HepG2 (cell line): ENCODE results near the gene RPUSD4. TPM values are rescaled to one million over a fixed set of nuclear protein-coding genes. Genes with fewer than 3 reads are reported as not detected.

Source experiments
- ATAC-seq: fragments of 200-7000 bp; cut with Tn5 transposase; 3 replicates; pipeline ENCODE4 v1.9.1; 2020; ENCODE audit warnings: mild to moderate bottlenecking, moderate library complexity
- BruUV-seq: library from RNA; stranded (reverse); fragments of 400-500 nt; replicated peaks from 2 replicates; lab custom pipeline; 2021; lab: Mats Ljungman, UMichigan
- CTCF ChIA-PET: fragments of 300-600 bp; formaldehyde crosslinking; extraction: SDS; loops from one replicate; lab custom pipeline; 2021; ENCODE audit warnings: low total read pairs, inconsistent platforms, low intra/inter-chr PET ratio; lab: Yijun Ruan, JAX
- POLR2A ChIA-PET: fragments of 350-600 bp; sonication (Branson Sonifier 250); formaldehyde crosslinking; loops from one replicate; lab custom pipeline; 2020; ENCODE audit warnings: antibody characterized with exemption, inconsistent platforms; lab: Yijun Ruan, JAX
- DNase-seq: peaks from one replicate; pipeline ENCODE4 v3.0.0-alpha.2; 2015; ENCODE audit warnings: low spot score
- FAIRE-seq: peaks from 3 replicates; lab custom pipeline; 2011; peaks lifted over from hg19 to GRCh38; lab: Jason Lieb, UNC
- H2AFZ ChIP-seq: one replicate; pipeline ENCODE4 v1.6.1; 2011; ENCODE audit warnings: low read length, inconsistent platforms
- H3K27ac ChIP-seq: fragments of 300-600 bp; 3 replicates; pipeline ENCODE4 v1.8.0; 2011; ENCODE audit warnings: mixed run types, mild to moderate bottlenecking, mixed read lengths, low read length, inconsistent platforms; ENCODE audit not compliant: insufficient read depth; ENCODE audit errors: extremely low read length
- H3K27me3 ChIP-seq, 2 experiments: fragments of 200-600 bp in 1 of 2; 2 replicates in 1 of 2; 3 replicates in 1 of 2; pipeline versions ENCODE4 v1.6.0 to v1.8.0; 2011; ENCODE audit warnings: low read length in 2 of 2, mild to moderate bottlenecking in 2 of 2, moderate library complexity in 2 of 2, inconsistent platforms in 1 of 2; ENCODE audit not compliant: insufficient read depth in 2 of 2, control insufficient read depth in 1 of 2
- H3K36me3 ChIP-seq, 2 experiments: fragments of 200-600 bp in 1 of 2; replicated peaks in 1 of 2; 2 replicates in 1 of 2; 3 replicates in 1 of 2; pipeline versions ENCODE4 v1.5.1 to v1.8.0; 2011; ENCODE audit warnings: low read length in 2 of 2, inconsistent platforms in 1 of 2; ENCODE audit not compliant: insufficient read depth in 2 of 2, control insufficient read depth in 1 of 2
- H3K4me1 ChIP-seq: 2 replicates; pipeline ENCODE4 v1.5.1; 2012; ENCODE audit warnings: low read length, inconsistent platforms; ENCODE audit not compliant: insufficient read depth
- H3K4me2 ChIP-seq: 2 replicates; pipeline ENCODE4 v1.6.0; 2011; ENCODE audit warnings: low read depth, low read length, inconsistent platforms
- H3K4me3 ChIP-seq, 3 experiments: fragments of 200-600 bp in 1 of 3; sonication (generic), shearing (Covaris generic) in 1 of 3; replicated peaks in 1 of 3; 2 replicates each; pipeline ENCODE4 v1.5.1; 2011 to 2016; ENCODE audit warnings: low read length in 3 of 3, inconsistent platforms in 2 of 3, low read depth in 2 of 3, mild to moderate bottlenecking in 2 of 3, control low read depth in 1 of 3, mixed read lengths in 1 of 3; ENCODE audit not compliant: insufficient read depth in 1 of 3
- H3K79me2 ChIP-seq: one replicate; pipeline ENCODE4 v1.6.1; 2011; ENCODE audit warnings: low read length, inconsistent platforms; ENCODE audit not compliant: insufficient read depth
- H3K9ac ChIP-seq: 2 replicates; pipeline ENCODE4 v1.6.0; 2011; ENCODE audit warnings: mild to moderate bottlenecking, low read depth, low read length, inconsistent platforms; ENCODE audit not compliant: insufficient read depth
- H3K9me3 ChIP-seq: 2 replicates; pipeline ENCODE4 v1.5.1; 2012; ENCODE audit warnings: mild to moderate bottlenecking, low read length
- H4K20me1 ChIP-seq: 2 replicates; pipeline ENCODE4 v1.6.0; 2011; ENCODE audit warnings: inconsistent platforms, mild to moderate bottlenecking, low read length, moderate library complexity; ENCODE audit not compliant: insufficient read depth
- ARNT2 ChIP-seq: sonication (generic); formaldehyde crosslinking; IDR thresholded peaks from 2 replicates; pipeline ENCODE4 v1.8.0; 2022; ENCODE audit warnings: mild to moderate bottlenecking, low read depth, missing genetic modification reagents, moderate library complexity
- CHD2 ChIP-seq: IDR thresholded peaks from 2 replicates; pipeline ENCODE4 v1.6.1; 2011; ENCODE audit warnings: low read depth, low read length, improper control_type of control experiment
- ELF3 ChIP-seq: IDR thresholded peaks from 2 replicates; pipeline ENCODE4 v1.6.1; 2016; ENCODE audit warnings: missing genetic modification reagents, missing compliant biosample characterization
- GMEB1 ChIP-seq: sonication (generic); formaldehyde crosslinking; IDR thresholded peaks from 2 replicates; pipeline ENCODE4 v1.5.1; 2020; ENCODE audit warnings: missing genetic modification reagents, mild to moderate bottlenecking, borderline replicate concordance
- HNF4A ChIP-seq: sonication (generic); formaldehyde crosslinking; IDR thresholded peaks from 2 replicates; pipeline ENCODE4 v1.4.0; 2020; ENCODE audit warnings: missing genetic modification reagents
- ISL2 ChIP-seq: sonication (generic); formaldehyde crosslinking; IDR thresholded peaks from 2 replicates; pipeline ENCODE4 v1.5.0; 2020; ENCODE audit warnings: missing genetic modification reagents
- PHF21A ChIP-seq: sonication (generic); formaldehyde crosslinking; IDR thresholded peaks from 2 replicates; pipeline ENCODE4 v1.5.0; 2020; ENCODE audit warnings: mild to moderate bottlenecking, missing genetic modification reagents
- REXO4 ChIP-seq: sonication (generic); formaldehyde crosslinking; IDR thresholded peaks from 2 replicates; pipeline ENCODE4 v1.8.0; 2022; ENCODE audit warnings: missing genetic modification reagents, mild to moderate bottlenecking, borderline replicate concordance
- ZNF572 ChIP-seq: sonication (generic); formaldehyde crosslinking; IDR thresholded peaks from 2 replicates; pipeline ENCODE4 v1.5.1; 2020; ENCODE audit warnings: mild to moderate bottlenecking, missing genetic modification reagents
- ZSCAN25 ChIP-seq: sonication (generic); formaldehyde crosslinking; IDR thresholded peaks from 2 replicates; pipeline ENCODE4 v1.8.0; 2022; ENCODE audit warnings: mild to moderate bottlenecking, missing genetic modification reagents
- WGBS: methylation state at CpG from one replicate; pipeline ENCODE4 v1.1.6; 2017; ENCODE audit warnings: low lambda C conversion rate; 5-methylcytosine and 5-hydroxymethylcytosine counted together
- in situ Hi-C: cut with HindIII; loops from 2 replicates; pipeline ENCODE4 v1.10.0; 2017; ENCODE audit warnings: low pct_unique_long_range_greater_than_20kb; ENCODE audit not compliant: extremely low pct_ligation_motif_present
- intact Hi-C: fragments of 100-400 bp; cut with micrococcal nuclease; formaldehyde crosslinking; loops from one replicate; pipeline ENCODE4 v1.10.0; 2022; ENCODE audit not compliant: unreplicated experiment
- polyA plus RNA-seq, 8 experiments: library from polyadenylated mRNA; depleted of rRNA in 3 of 8; stranded (reverse) in 7 of 8; unstranded in 1 of 8; fragments of >200 nt; fragmentation: Illumina TruSeq in 4 of 8; extraction: Trizol in 4 of 8; gene quantifications; 2 replicates each; pipeline versions ENCODE4 v1.2.1 to v1.2.3, GENCODE V29; 2011 to 2016; ENCODE audit warnings: low read depth in 4 of 8, missing spikeins in 1 of 8, mixed read lengths in 1 of 8; ENCODE audit not compliant: insufficient read depth in 1 of 8
- total RNA-seq, 5 experiments: library from RNA; depleted of rRNA; stranded (reverse); fragments of >200 nt; fragmentation: Illumina TruSeq; extraction: Trizol; gene quantifications; 2 replicates each; pipeline ENCODE4 v1.2.3, GENCODE V29; 2016; ENCODE audit warnings: low read depth in 1 of 5
- TF ChIP-seq, protein P1 (sequence below): IDR thresholded peaks from 2 replicates; pipeline ENCODE4 v1.6.1; 2016; ENCODE audit warnings: mild to moderate bottlenecking
- TF ChIP-seq, protein P2 (sequence below): sonication (generic); formaldehyde crosslinking; IDR thresholded peaks from 2 replicates; pipeline ENCODE4 v1.4.0; 2020; ENCODE audit warnings: missing genetic modification reagents

The RPUSD4 gene
- total and polyA plus RNA-seq, 2 of the 13 experiments (the other 11 are each of a cell fraction or from before 2014, with no cell fraction given): 45.0 to 52.9 TPM

DNA sequence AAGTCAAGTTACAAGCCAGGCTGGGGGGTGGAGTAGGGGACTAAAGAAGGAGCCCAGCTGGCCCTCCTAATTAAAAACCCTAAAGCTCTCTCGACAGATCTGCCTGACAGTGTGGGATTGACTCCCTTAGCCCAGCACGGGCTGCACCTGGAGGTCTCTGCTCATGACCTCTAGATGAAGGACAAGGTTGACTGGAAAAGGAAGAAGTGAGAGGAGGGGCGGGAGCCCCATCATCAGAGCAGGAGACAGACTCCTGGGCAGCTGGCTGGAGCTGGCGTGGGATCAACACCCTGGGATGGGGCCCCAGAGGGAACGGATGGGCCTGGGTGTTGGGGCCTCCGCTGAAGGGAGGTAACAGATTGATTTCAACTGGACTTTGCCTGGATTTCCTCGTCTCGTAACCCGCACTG lies 46.1 kb downstream of the RPUSD4 start:
- Histone ChIP-seq H3K27ac (peak overlapping the region; percentile 42), H3K4me1 (peaks cover 74% of the 10 kb centered on the region), H3K9me3 (no peaks in the 10 kb centered on the region), H3K79me2 (no peaks in the 10 kb centered on the region), H3K27me3 (peaks cover 0 to 1% of the 10 kb centered on the region in 2 experiments; a peak in 1 of 5 replicates), H2AFZ (no peak overlapping the region), H4K20me1 (no peaks in the 10 kb centered on the region), H3K9ac (0 out of 2 replicates have a peak overlapping the region, but pooled peaks have one; percentile 27), H3K36me3 (no peaks in the 10 kb centered on the region), H3K4me3 (peak overlapping the region in 1 of 3 experiments; percentile 39; a peak in 2 of 6 replicates), H3K4me2 (peak overlapping the region; percentile 58)
- no peak for FAIRE-seq
- in situ Hi-C loops: no loop called here
- WGBS: 21% methylated on average over 6 of the region's 9 CpGs
- ChIA-PET CTCF (no interaction called here), POLR2A (interaction anchor here (0.6 to 1.4 kb wide), 2 partner anchors 18 to 22 kb away, joined by 3 to 6 read pairs; no protein-coding TSS in a partner anchor)
- intact Hi-C loops: no loop called here
- peak; percentile 43 for DNase-seq
- peak; percentile 72 for ATAC-seq
- BruUV-seq: no TSS peak
- TF ChIP-seq, protein P1, sequence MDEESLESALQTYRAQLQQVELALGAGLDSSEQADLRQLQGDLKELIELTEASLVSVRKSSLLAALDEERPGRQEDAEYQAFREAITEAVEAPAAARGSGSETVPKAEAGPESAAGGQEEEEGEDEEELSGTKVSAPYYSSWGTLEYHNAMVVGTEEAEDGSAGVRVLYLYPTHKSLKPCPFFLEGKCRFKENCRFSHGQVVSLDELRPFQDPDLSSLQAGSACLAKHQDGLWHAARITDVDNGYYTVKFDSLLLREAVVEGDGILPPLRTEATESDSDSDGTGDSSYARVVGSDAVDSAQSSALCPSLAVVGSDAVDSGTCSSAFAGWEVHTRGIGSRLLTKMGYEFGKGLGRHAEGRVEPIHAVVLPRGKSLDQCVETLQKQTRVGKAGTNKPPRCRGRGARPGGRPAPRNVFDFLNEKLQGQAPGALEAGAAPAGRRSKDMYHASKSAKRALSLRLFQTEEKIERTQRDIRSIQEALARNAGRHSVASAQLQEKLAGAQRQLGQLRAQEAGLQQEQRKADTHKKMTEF (CRISPR knock-in tag): peak; percentile 25; the same call in 1 of the 2 replicates
- peak; percentile 11; the same call in 1 of the 2 replicates for TF ChIP-seq ZSCAN25 (CRISPR knock-in tag)
- TF ChIP-seq PHF21A: peak; percentile 81
- no peak for TF ChIP-seq ZNF572
- peak; percentile 47; the same call in 1 of the 2 replicates for TF ChIP-seq ELF3
- TF ChIP-seq ISL2 (CRISPR knock-in tag): no peak
- TF ChIP-seq REXO4: no peak
- no peak for TF ChIP-seq GMEB1 (CRISPR knock-in tag)
- peak; percentile 75 for TF ChIP-seq HNF4A (CRISPR knock-in tag)
- no peak for TF ChIP-seq CHD2
- TF ChIP-seq ARNT2 (CRISPR knock-in tag): no peak
- TF ChIP-seq, protein P2, sequence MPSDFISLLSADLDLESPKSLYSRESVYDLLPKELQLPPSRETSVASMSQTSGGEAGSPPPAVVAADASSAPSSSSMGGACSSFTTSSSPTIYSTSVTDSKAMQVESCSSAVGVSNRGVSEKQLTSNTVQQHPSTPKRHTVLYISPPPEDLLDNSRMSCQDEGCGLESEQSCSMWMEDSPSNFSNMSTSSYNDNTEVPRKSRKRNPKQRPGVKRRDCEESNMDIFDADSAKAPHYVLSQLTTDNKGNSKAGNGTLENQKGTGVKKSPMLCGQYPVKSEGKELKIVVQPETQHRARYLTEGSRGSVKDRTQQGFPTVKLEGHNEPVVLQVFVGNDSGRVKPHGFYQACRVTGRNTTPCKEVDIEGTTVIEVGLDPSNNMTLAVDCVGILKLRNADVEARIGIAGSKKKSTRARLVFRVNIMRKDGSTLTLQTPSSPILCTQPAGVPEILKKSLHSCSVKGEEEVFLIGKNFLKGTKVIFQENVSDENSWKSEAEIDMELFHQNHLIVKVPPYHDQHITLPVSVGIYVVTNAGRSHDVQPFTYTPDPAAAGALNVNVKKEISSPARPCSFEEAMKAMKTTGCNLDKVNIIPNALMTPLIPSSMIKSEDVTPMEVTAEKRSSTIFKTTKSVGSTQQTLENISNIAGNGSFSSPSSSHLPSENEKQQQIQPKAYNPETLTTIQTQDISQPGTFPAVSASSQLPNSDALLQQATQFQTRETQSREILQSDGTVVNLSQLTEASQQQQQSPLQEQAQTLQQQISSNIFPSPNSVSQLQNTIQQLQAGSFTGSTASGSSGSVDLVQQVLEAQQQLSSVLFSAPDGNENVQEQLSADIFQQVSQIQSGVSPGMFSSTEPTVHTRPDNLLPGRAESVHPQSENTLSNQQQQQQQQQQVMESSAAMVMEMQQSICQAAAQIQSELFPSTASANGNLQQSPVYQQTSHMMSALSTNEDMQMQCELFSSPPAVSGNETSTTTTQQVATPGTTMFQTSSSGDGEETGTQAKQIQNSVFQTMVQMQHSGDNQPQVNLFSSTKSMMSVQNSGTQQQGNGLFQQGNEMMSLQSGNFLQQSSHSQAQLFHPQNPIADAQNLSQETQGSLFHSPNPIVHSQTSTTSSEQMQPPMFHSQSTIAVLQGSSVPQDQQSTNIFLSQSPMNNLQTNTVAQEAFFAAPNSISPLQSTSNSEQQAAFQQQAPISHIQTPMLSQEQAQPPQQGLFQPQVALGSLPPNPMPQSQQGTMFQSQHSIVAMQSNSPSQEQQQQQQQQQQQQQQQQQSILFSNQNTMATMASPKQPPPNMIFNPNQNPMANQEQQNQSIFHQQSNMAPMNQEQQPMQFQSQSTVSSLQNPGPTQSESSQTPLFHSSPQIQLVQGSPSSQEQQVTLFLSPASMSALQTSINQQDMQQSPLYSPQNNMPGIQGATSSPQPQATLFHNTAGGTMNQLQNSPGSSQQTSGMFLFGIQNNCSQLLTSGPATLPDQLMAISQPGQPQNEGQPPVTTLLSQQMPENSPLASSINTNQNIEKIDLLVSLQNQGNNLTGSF (CRISPR knock-in tag): no peak
